NCI-H1105 (cell line): ENCODE measurements around the gene KLHL3.

Source experiments
- DNase-seq: peaks from one replicate; lab custom pipeline; 2025; lab: John Stamatoyannopoulos, UW

KLHL3 gene

GRCh38 chr5:137747848-137748247 lies 12.0 kb upstream of the KLHL3 start:
- DNase-seq = no peak

GRCh38 chr5:137743031-137743640 lies 7.2 kb upstream of the KLHL3 start:
- peak; percentile 20 for DNase-seq

- DNase-seq = peak; percentile 21
Observed at GRCh38 chr5:137741718-137742117, 5.8 kb upstream of the KLHL3 start.

- no peak for DNase-seq
Observed at GRCh38 chr5:137739737-137740136, 3.8 kb upstream of the KLHL3 start.

- DNase-seq = no peak
Observed at GRCh38 chr5:137738947-137739346, 3.1 kb upstream of the KLHL3 start.

- DNase-seq = no peak
Observed at GRCh38 chr5:137737349-137738131, 1.7 kb upstream of the KLHL3 start.

GRCh38 chr5:137736496-137736895 lies 607 bp upstream of the KLHL3 start:
- no peak for DNase-seq

- no peak for DNase-seq
Observed at GRCh38 chr5:137734962-137735554, 831 bp downstream of the KLHL3 start.

GRCh38 chr5:137734331-137734730 lies 1.6 kb downstream of the KLHL3 start:
- DNase-seq = no peak

- DNase-seq = no peak
Observed at GRCh38 chr5:137733922-137734321, 2.0 kb downstream of the KLHL3 start.

GRCh38 chr5:137733006-137733405 lies 2.9 kb downstream of the KLHL3 start:
- no peak for DNase-seq

- no peak for DNase-seq
Observed at GRCh38 chr5:137731176-137731575, 4.7 kb downstream of the KLHL3 start.

- no peak for DNase-seq
Observed at GRCh38 chr5:137730336-137730735, 5.6 kb downstream of the KLHL3 start.

GRCh38 chr5:137728048-137728447 lies 7.8 kb downstream of the KLHL3 start:
- DNase-seq = no peak

- DNase-seq = no peak
Observed at GRCh38 chr5:137727623-137728022, 8.3 kb downstream of the KLHL3 start.

GRCh38 chr5:137724251-137724650 lies 11.6 kb downstream of the KLHL3 start:
- DNase-seq = no peak

- no peak for DNase-seq
Observed at GRCh38 chr5:137718611-137719010, 17.3 kb downstream of the KLHL3 start.

- no peak for DNase-seq
Observed at GRCh38 chr5:137716337-137716736, 19.6 kb downstream of the KLHL3 start.

GRCh38 chr5:137715456-137715855 lies 20.4 kb downstream of the KLHL3 start:
- no peak for DNase-seq

GRCh38 chr5:137714946-137715345 lies 20.9 kb downstream of the KLHL3 start:
- no peak for DNase-seq

GRCh38 chr5:137714494-137714893 lies 21.4 kb downstream of the KLHL3 start:
- DNase-seq = no peak

- no peak for DNase-seq
Observed at GRCh38 chr5:137712139-137712667, 23.7 kb downstream of the KLHL3 start.

GRCh38 chr5:137710086-137710485 lies 25.8 kb downstream of the KLHL3 start:
- DNase-seq = no peak
